Measurements from ENCODE around the gene SFRP2. TPM values are rescaled to one million over a fixed set of nuclear protein-coding genes. Genes with fewer than 3 reads are reported as not detected.

The SFRP2 gene
- total RNA-seq, 1 experiment from 2014 or later = 0.26 TPM

DNA sequence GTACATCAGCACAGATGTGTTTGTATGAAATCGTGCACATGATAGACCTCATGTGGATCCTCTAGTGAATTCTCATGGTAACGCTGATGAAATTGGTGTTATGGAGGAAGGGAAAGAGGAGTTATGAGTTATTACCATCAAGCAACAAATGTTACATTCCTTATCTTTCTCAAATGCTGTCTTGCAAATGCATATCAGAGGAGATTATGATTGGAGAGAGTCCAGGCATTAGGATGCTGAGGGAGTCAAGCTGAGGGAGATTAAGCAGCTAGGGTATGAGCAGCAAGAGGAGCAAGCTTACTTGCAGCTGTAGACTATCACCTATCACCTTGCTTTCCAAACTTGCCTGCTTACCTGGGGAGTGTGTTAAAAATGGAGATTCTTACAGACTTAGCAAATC, 36.8 kb upstream of the SFRP2 start:
- Histone ChIP-seq H3K4me1 (ENCODE audit: control insufficient read depth, insufficient read depth, low read length) (no peaks in the 10 kb centered on the region), H3K36me3 (ENCODE audit: control insufficient read depth, insufficient read depth, low read length) (no peaks in the 10 kb centered on the region), H3K27me3 (ENCODE audit: control insufficient read depth, insufficient read depth, low read length) (no peaks in the 10 kb centered on the region), H3K4me3 (ENCODE audit: low read depth in 2 of 2, low read length in 2 of 2) (no peak overlapping the region), H3K9me3 (ENCODE audit: control insufficient read depth, insufficient read depth, low read depth, low read length) (no peaks in the 10 kb centered on the region), H3K27ac (ENCODE audit: low read length) (no peak overlapping the region)
- DNase-seq (ENCODE audit: low read depth, low spot score) = no peak
- no TSS peak for BruUV-seq (replicated peaks)
- ChIA-PET CTCF (no interaction called here), POLR2A (no interaction called here)
- intact Hi-C loops (cut with micrococcal nuclease; ENCODE audit: unreplicated experiment) (no loop called here), in situ Hi-C loops (cut with HindIII; ENCODE audit: low pct_unique_long_range_greater_than_20kb, low sequenced_read_pairs) (no loop called here)
- TF ChIP-seq, protein P1, sequence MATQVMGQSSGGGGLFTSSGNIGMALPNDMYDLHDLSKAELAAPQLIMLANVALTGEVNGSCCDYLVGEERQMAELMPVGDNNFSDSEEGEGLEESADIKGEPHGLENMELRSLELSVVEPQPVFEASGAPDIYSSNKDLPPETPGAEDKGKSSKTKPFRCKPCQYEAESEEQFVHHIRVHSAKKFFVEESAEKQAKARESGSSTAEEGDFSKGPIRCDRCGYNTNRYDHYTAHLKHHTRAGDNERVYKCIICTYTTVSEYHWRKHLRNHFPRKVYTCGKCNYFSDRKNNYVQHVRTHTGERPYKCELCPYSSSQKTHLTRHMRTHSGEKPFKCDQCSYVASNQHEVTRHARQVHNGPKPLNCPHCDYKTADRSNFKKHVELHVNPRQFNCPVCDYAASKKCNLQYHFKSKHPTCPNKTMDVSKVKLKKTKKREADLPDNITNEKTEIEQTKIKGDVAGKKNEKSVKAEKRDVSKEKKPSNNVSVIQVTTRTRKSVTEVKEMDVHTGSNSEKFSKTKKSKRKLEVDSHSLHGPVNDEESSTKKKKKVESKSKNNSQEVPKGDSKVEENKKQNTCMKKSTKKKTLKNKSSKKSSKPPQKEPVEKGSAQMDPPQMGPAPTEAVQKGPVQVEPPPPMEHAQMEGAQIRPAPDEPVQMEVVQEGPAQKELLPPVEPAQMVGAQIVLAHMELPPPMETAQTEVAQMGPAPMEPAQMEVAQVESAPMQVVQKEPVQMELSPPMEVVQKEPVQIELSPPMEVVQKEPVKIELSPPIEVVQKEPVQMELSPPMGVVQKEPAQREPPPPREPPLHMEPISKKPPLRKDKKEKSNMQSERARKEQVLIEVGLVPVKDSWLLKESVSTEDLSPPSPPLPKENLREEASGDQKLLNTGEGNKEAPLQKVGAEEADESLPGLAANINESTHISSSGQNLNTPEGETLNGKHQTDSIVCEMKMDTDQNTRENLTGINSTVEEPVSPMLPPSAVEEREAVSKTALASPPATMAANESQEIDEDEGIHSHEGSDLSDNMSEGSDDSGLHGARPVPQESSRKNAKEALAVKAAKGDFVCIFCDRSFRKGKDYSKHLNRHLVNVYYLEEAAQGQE (IDR thresholded peaks at IDR 0.05; ENCODE audit: insufficient read depth in 1 of 2, low read depth in 2 of 2, low read length in 1 of 2) = no peak
- TF ChIP-seq SIN3A (IDR thresholded peaks at IDR 0.05; ENCODE audit: borderline replicate concordance, insufficient read depth, low read depth, low read length) = no peak
- TF ChIP-seq POLR2AphosphoS5 (IDR thresholded peaks at IDR 0.05; ENCODE audit: low read depth, low read length) = no peak
- TF ChIP-seq TCF7L2 (IDR thresholded peaks at IDR 0.05; ENCODE audit: low read depth, low read length) = no peak
- TF ChIP-seq, protein P2, sequence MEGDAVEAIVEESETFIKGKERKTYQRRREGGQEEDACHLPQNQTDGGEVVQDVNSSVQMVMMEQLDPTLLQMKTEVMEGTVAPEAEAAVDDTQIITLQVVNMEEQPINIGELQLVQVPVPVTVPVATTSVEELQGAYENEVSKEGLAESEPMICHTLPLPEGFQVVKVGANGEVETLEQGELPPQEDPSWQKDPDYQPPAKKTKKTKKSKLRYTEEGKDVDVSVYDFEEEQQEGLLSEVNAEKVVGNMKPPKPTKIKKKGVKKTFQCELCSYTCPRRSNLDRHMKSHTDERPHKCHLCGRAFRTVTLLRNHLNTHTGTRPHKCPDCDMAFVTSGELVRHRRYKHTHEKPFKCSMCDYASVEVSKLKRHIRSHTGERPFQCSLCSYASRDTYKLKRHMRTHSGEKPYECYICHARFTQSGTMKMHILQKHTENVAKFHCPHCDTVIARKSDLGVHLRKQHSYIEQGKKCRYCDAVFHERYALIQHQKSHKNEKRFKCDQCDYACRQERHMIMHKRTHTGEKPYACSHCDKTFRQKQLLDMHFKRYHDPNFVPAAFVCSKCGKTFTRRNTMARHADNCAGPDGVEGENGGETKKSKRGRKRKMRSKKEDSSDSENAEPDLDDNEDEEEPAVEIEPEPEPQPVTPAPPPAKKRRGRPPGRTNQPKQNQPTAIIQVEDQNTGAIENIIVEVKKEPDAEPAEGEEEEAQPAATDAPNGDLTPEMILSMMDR (IDR thresholded peaks at IDR 0.05) = no peak
- no peak for ATAC-seq

DNA sequence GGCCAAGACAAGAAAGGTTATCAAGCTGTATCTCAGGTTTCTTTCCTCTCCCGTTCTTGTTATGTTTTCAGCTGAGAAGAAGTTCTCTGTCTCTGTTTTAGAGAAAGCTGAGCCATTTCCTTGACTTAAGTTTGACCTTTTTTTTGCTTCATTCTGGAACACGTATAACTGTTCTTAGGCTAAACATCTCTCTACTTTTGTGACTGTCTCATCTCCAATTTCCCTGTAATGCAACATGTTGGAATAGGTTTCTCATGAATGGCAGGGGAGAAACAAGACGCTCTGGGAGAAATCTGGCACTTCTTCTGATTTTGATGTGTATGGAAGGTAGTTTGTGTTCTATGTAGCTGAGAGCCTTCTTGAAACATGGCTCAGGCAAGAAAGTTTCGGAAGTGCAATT, 36.2 kb upstream of the SFRP2 start:
- no TSS peak for BruUV-seq (replicated peaks)
- TF ChIP-seq SIN3A (IDR thresholded peaks at IDR 0.05; ENCODE audit: borderline replicate concordance, insufficient read depth, low read depth, low read length) (no peak), POLR2AphosphoS5 (IDR thresholded peaks at IDR 0.05; ENCODE audit: low read depth, low read length) (no peak), TCF7L2 (IDR thresholded peaks at IDR 0.05; ENCODE audit: low read depth, low read length) (no peak)
- TF ChIP-seq, protein P1 (IDR thresholded peaks at IDR 0.05; ENCODE audit: insufficient read depth in 1 of 2, low read depth in 2 of 2, low read length in 1 of 2) = no peak
- TF ChIP-seq, protein P2 (IDR thresholded peaks at IDR 0.05) = no peak
- H3K36me3 ChIP-seq (ENCODE audit: control insufficient read depth, insufficient read depth, low read length) = no peaks in the 10 kb centered on the region
- no peak for DNase-seq (ENCODE audit: low read depth, low spot score)
- in situ Hi-C loops (cut with HindIII; ENCODE audit: low pct_unique_long_range_greater_than_20kb, low sequenced_read_pairs) (no loop called here), intact Hi-C loops (cut with micrococcal nuclease; ENCODE audit: unreplicated experiment) (no loop called here)
- no peak for ATAC-seq
- no peaks in the 10 kb centered on the region for H3K27me3 ChIP-seq (ENCODE audit: control insufficient read depth, insufficient read depth, low read length)
- ChIA-PET POLR2A (interaction anchor here (0.6 kb wide), 1 partner anchor 24 kb away, joined by 3 read pairs; no protein-coding TSS in a partner anchor), CTCF (no interaction called here)
- H3K4me3 ChIP-seq (ENCODE audit: low read depth in 2 of 2, low read length in 2 of 2) = no peak overlapping the region
- no peak overlapping the region for H3K27ac ChIP-seq (ENCODE audit: low read length)
- H3K4me1 ChIP-seq (ENCODE audit: control insufficient read depth, insufficient read depth, low read length) = no peaks in the 10 kb centered on the region
- no peaks in the 10 kb centered on the region for H3K9me3 ChIP-seq (ENCODE audit: control insufficient read depth, insufficient read depth, low read depth, low read length)
